ENCODE results near the gene CMTM5.

DNA sequence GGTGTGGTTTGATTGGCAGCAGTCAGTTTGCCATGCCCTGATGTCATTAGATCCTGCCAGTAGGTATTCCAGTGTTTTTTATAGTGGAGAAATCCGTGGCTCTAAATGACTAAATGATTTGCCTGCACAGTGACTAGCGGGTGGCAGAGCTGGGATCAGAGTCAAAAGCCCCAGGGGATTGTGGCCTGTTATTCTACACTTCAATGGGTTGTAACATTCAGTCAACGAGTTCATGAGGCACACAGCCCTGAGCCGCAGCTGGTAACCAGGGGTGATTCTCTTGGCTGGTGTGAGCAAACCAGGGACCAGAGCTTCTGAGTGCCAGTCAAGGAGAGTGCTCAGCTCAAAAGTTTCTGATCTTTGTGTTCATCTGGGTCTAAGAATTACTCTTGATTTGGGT lies 29.4 kb downstream of the CMTM5 start:
- TF ChIP-seq, protein P1, sequence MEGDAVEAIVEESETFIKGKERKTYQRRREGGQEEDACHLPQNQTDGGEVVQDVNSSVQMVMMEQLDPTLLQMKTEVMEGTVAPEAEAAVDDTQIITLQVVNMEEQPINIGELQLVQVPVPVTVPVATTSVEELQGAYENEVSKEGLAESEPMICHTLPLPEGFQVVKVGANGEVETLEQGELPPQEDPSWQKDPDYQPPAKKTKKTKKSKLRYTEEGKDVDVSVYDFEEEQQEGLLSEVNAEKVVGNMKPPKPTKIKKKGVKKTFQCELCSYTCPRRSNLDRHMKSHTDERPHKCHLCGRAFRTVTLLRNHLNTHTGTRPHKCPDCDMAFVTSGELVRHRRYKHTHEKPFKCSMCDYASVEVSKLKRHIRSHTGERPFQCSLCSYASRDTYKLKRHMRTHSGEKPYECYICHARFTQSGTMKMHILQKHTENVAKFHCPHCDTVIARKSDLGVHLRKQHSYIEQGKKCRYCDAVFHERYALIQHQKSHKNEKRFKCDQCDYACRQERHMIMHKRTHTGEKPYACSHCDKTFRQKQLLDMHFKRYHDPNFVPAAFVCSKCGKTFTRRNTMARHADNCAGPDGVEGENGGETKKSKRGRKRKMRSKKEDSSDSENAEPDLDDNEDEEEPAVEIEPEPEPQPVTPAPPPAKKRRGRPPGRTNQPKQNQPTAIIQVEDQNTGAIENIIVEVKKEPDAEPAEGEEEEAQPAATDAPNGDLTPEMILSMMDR (IDR thresholded peaks at IDR 0.05; ENCODE audit: borderline replicate concordance, extremely low read depth, low read length, poor library complexity, severe bottlenecking), result no peak
- no peak for TF ChIP-seq EZH2 (IDR thresholded peaks at IDR 0.05; ENCODE audit: borderline replicate concordance, low read depth, low read length, severe bottlenecking)

Measured in DND-41 (cell line).